Aorta (tissue), 5 donors: ENCODE measurements around the gene MPRIP. TPM values are rescaled to one million over a fixed set of nuclear protein-coding genes. Genes with fewer than 3 reads are reported as not detected.

ENCODE experiments used
- ATAC-seq: fragments of 200-7000 bp; cut with Tn5 transposase; one replicate; pipeline ENCODE4 v1.9.1; 2022; ENCODE audit warnings: moderate library complexity; ENCODE audit not compliant: low FRiP score
- DNase-seq, 2 donors: peaks; one replicate each; pipeline ENCODE4 v3.0.0-alpha.2; 2020
- H3K27ac ChIP-seq, 2 donors: one replicate each; pipeline ENCODE4 v1.5.1; 2013; ENCODE audit warnings: low read length in 2 of 2, mild to moderate bottlenecking in 2 of 2, moderate library complexity in 2 of 2, control low read depth in 1 of 2, inconsistent platforms in 1 of 2, low read depth in 1 of 2
- H3K27me3 ChIP-seq, 2 donors: one replicate each; pipeline ENCODE4 v1.6.1; 2013; ENCODE audit warnings: control low read depth in 1 of 2, low read length in 1 of 2, mild to moderate bottlenecking in 1 of 2, moderate library complexity in 1 of 2; ENCODE audit not compliant: insufficient read depth in 2 of 2, control insufficient read depth in 1 of 2
- H3K36me3 ChIP-seq, 2 donors: one replicate each; pipeline ENCODE4 v1.6.1; 2013; ENCODE audit warnings: control low read depth in 1 of 2, low read length in 1 of 2, mild to moderate bottlenecking in 1 of 2; ENCODE audit not compliant: insufficient read depth in 2 of 2, control insufficient read depth in 1 of 2
- H3K4me1 ChIP-seq, 2 donors: one replicate each; pipeline ENCODE4 v1.6.1; 2013; ENCODE audit warnings: low read length in 2 of 2, control low read depth in 1 of 2, mild to moderate bottlenecking in 1 of 2, moderate library complexity in 1 of 2; ENCODE audit not compliant: insufficient read depth in 2 of 2, control insufficient read depth in 1 of 2
- H3K4me3 ChIP-seq, 2 donors: one replicate each; pipeline ENCODE4 v1.5.1; 2013; ENCODE audit warnings: low read length in 2 of 2, control low read depth in 1 of 2, mild to moderate bottlenecking in 1 of 2
- H3K9me3 ChIP-seq: one replicate; pipeline ENCODE4 v1.6.1; 2013; ENCODE audit warnings: mild to moderate bottlenecking, low read length; ENCODE audit not compliant: control insufficient read depth
- whole genome bisulfite sequencing, 2 donors: extraction: QIAGEN DNeasy Blood & Tissue Kit; methylation state at CpG; one replicate each; pipeline ENCODE4 v1.1.7; 2013; 5-methylcytosine and 5-hydroxymethylcytosine counted together
- intact Hi-C, 2 donors: fragments of 100-400 bp; cut with DNase I; formaldehyde crosslinking; loops; one replicate each; pipeline versions ENCODE4 v1.14.2 to v1.15.0; 2022
- polyA plus RNA-seq, 2 donors: library from polyadenylated mRNA; stranded (reverse); fragments of 200-250 nt; gene quantifications; one replicate each; pipeline ENCODE4 v1.2.3, GENCODE V29; 2013
- total RNA-seq, 2 donors: library from RNA; stranded (reverse); fragmentation: NEBNext Ultra II Directional; extraction: Animal tissue kit (Norgen Biotek cat#: 25700); gene quantifications; one replicate each; pipeline ENCODE4 v1.2.1, GENCODE V29; 2021
- donor health status: healthy with polysubstance abuse.
- donor health status: Bipolar disorder and iron deficiency.
- donor health status: DM: no; HTN: no; CAD: no.
- donor health status: DM: no; HTN: no; CAD: no.
- donor health status: DM: yes; HTN: yes; CAD: no.

Gene MPRIP
- total and polyA plus RNA-seq, 4 donors, result 97.8 to 519 (median 301) TPM

DNA sequence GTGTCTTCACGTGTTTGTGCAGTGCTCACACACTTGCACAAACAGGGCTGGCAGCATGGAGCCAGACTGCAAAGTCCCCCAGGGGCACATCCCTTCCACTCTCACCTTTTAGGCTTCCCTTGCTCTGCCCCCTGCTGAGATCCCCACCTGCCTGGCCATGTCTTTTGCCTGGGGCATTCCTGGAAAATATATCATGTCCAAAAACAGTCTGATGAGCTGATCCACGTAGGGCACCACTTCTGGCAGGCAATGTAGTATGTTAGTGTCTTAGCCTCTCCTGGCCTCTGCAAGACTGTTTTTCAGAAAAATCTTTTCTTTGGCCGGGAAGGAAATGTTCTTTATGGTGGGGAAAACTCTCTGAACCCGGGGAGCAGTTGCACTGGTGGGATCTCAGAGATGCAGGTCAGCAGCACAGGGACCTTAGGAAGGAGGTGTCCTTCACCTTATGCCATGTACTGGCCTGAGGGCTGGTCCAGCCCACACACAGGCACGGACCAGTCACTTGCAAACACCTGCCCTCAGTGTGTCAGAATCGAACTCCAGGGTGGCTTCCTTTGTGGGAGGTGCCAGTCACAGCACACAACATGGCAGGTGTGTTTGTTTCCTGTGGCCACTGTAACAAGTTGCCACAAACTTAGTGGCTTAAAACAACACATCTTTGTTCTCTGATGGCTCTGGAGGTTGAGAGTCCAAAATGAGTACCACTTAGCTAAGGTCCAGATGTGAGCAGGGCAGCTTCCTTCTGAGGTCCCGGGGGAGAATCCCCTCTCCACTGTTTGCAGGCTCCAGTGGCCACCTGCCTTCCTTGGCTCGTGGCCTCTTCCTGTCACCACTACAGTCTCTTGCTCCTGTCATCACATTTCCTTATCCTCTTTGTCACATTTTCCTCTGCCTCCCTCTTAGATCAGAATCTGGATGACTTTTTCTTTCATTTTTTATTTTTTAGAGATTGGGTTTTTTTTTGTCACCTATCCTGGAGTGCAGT, 46.6 kb downstream of the MPRIP start:
- ATAC-seq, result no peak
- DNase-seq, result peak; percentile 21 to 27
- Histone ChIP-seq H3K4me3 (no peak overlapping the region), H3K27me3 (no peaks in the 10 kb centered on the region), H3K36me3 (peaks cover 0 to 2% of the 10 kb centered on the region in 2 donors), H3K4me1 (no peaks in the 10 kb centered on the region), H3K27ac (no peak overlapping the region), H3K9me3 (no peaks in the 10 kb centered on the region)
- intact Hi-C loops, result no loop called here
- 59 to 63% methylated on average over 8 of the region's 8 CpGs for WGBS, 2 donors

- DNase-seq, result peak; percentile 25 to 37
- Histone ChIP-seq H3K27me3 (no peaks in the 10 kb centered on the region), H3K27ac (no peak overlapping the region), H3K4me3 (no peak overlapping the region), H3K36me3 (no peaks in the 10 kb centered on the region), H3K4me1 (no peaks in the 10 kb centered on the region), H3K9me3 (no peaks in the 10 kb centered on the region)
- 89% methylated on average over 18 of the region's 18 CpGs for WGBS, 2 donors
- no peak for ATAC-seq
- intact Hi-C loops, result no loop called here
Observed at GRCh38 chr17:17089796-17090641, 47.8 kb downstream of the MPRIP start.

- no peaks in the 10 kb centered on the region for H3K9me3 ChIP-seq
- no peaks in the 10 kb centered on the region for H3K4me1 ChIP-seq
- ATAC-seq (no peak), DNase-seq (peak; percentile 26)
- H3K36me3 ChIP-seq, result no peaks in the 10 kb centered on the region
- H3K4me3 ChIP-seq, result no peak overlapping the region
- H3K27ac ChIP-seq, result no peak overlapping the region
- H3K27me3 ChIP-seq, result no peaks in the 10 kb centered on the region
- WGBS, 2 donors, result 87 to 92% methylated on average over 11 of the region's 11 CpGs
- intact Hi-C loops, result no loop called here
Observed at GRCh38 chr17:17090642-17091103, 48.4 kb downstream of the MPRIP start.

- H3K9me3 ChIP-seq, result no peaks in the 10 kb centered on the region
- intact Hi-C loops, result no loop called here
- H3K36me3 ChIP-seq, result no peaks in the 10 kb centered on the region
- ATAC-seq, result no peak
- H3K27ac ChIP-seq, result no peak overlapping the region
- H3K4me1 ChIP-seq, result peaks cover 0 to 2% of the 10 kb centered on the region in 2 donors
- no peak overlapping the region for H3K4me3 ChIP-seq
- DNase-seq, result peak; percentile 21 to 72
- H3K27me3 ChIP-seq, result no peaks in the 10 kb centered on the region
- WGBS, 2 donors, result 92 to 95% methylated on average over 11 of the region's 11 CpGs
Observed at GRCh38 chr17:17091276-17091675, 49.0 kb downstream of the MPRIP start.

DNA sequence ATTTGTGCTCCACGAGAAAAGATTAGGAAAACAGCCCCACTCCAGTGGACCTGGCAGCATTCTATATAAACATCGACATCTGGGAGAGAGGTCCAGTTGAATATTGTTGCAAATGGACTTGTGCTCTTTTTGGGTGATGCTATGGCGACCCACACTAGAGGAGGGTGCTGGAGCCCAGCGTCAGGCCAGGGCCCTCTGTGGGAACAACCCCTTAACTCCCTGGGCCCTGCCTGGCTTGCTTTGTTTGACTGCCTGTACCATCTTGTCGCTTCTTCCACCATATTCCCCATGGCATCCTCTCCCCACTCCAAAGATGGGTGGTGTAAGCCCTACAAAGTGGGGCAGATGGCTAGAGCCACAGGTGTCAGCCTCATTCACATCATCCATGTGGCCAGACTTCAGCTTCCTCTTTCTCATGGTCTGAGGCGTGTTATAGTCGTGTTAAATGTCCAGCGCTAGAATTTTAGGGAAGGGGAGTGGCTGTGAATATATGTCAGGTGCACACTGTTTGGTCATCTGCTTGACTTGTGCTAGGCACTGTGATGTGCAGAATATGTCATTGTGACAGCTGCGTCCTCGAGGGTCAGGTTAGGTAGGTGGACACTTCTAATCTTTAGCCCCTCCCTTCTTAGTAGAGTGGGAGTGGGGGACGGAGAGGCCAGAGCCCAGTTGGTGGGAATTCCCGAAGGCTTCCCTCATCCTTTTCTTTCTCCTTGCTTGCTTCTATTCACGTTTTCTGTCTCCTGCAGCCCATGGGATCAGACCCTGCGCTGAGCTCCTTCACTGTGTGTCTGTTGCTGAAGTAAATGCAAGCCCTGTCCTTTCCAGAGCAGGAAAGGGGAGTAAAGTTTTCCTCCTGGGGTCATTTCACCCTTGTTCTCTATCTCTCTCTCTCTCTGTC, 49.8 kb downstream of the MPRIP start:
- Histone ChIP-seq H3K4me3 (no peak overlapping the region), H3K36me3 (no peaks in the 10 kb centered on the region), H3K27ac (no peak overlapping the region), H3K9me3 (no peaks in the 10 kb centered on the region), H3K4me1 (peaks cover 0 to 7% of the 10 kb centered on the region in 2 donors), H3K27me3 (no peaks in the 10 kb centered on the region)
- 68 to 72% methylated on average over 14 of the region's 14 CpGs for WGBS, 2 donors
- intact Hi-C loops, result no loop called here
- DNase-seq (peak; percentile 16 to 41), ATAC-seq (no peak)

DNA sequence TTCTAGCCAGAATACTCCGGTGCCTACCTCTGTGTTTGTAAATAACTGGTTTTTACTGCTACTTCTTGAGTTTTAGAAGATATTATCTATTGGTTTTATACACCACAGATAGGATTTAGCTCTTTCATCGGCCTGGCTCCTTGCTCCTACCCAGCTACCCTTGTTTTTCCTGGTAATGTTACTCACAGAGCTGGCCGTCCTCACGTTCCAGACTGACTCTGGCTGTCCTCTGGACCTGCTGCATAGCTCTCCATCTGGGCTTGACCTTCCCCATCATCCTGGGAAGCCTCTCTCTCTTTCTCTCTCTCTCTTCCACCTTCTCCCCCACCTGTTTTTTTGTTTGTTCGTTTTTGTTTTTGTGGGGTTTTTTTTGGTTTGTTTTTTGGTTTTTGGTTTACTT, 51.5 kb downstream of the MPRIP start:
- no peaks in the 10 kb centered on the region for H3K9me3 ChIP-seq
- ATAC-seq, result no peak
- peak; percentile 43 to 58 for DNase-seq
- H3K27me3 ChIP-seq, result no peaks in the 10 kb centered on the region
- 31 to 41% methylated on average over 5 of the region's 5 CpGs for WGBS, 2 donors
- intact Hi-C loops, result no loop called here
- no peak overlapping the region for H3K4me3 ChIP-seq
- no peaks in the 10 kb centered on the region for H3K36me3 ChIP-seq
- H3K27ac ChIP-seq, result no peak overlapping the region
- peaks cover 0 to 11% of the 10 kb centered on the region in 2 donors for H3K4me1 ChIP-seq

- intact Hi-C loops, result no loop called here
- no peak for DNase-seq
- no peaks in the 10 kb centered on the region for H3K9me3 ChIP-seq
- H3K4me3 ChIP-seq, result no peak overlapping the region
- H3K27me3 ChIP-seq, result no peaks in the 10 kb centered on the region
- peaks cover 0 to 11% of the 10 kb centered on the region in 2 donors for H3K4me1 ChIP-seq
- peak overlapping the region in 1 of 2 donors; percentile 37 for H3K27ac ChIP-seq
- peak; percentile 64 for ATAC-seq
- WGBS, 2 donors, result 17 to 19% methylated on average over 7 of the region's 7 CpGs
- no peaks in the 10 kb centered on the region for H3K36me3 ChIP-seq
Observed at GRCh38 chr17:17096438-17097178, 54.4 kb downstream of the MPRIP start.
